Cerebellar cortex (tissue), 1 donor: ENCODE data around the gene PDZK1.
A peak's percentile ranks its signal among the peaks of the same experiment; 100 is the strongest.
"Not testable (repeated sequence)": the region's sequence is repeated elsewhere in the genome, so short reads cannot be mapped to it uniquely, and the experiment has no call there.

Experiments
- DNase-seq: peaks from one replicate; pipeline ENCODE4 v3.0.0-alpha.2; 2015; ENCODE audit warnings: low spot score

Gene PDZK1

DNA sequence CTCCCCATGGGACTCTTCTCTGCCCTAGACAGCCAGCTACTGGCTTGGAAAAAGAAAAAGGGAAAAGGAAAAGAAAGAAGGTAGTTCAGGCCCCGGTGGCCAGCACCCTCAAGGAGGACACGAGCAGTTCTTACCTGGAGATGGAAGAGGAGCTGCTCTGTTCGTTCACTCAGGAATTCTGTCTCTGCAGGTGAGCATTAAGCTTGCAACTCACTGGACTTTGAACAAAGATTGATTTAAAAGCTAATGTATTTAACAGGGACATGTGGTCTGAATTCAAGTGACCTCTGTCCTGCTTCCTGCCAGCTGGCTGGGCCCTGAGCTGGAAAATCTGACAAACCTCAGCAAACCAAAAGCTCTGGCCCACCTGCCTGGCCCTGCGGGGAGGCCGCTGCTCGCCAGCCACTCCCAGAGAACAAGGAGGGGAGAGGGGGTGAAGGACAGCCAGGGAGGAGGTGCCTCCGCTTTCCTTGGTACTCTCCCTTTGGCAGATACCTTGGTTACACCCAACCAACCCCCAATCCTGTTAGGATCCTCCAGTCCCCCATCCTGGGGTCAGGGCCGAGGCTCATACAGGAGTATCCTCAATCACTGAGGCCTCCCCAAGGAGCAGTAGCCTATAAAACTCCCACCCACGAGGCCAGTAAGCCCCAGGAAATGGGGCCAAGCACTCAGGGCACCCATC, at the start of gene PDZK1:
Gene PDZK1 (minus strand): TSS at position 186 of the 685 bp plus-strand sequence. CDS start 19,347 bp downstream, outside the sequence.
- DNase-seq, result peak; percentile 88

GRCh38 chr1:145751491-145752037, 44.4 kb upstream of the PDZK1 start:
- DNase-seq, result peak; percentile 48

DNA sequence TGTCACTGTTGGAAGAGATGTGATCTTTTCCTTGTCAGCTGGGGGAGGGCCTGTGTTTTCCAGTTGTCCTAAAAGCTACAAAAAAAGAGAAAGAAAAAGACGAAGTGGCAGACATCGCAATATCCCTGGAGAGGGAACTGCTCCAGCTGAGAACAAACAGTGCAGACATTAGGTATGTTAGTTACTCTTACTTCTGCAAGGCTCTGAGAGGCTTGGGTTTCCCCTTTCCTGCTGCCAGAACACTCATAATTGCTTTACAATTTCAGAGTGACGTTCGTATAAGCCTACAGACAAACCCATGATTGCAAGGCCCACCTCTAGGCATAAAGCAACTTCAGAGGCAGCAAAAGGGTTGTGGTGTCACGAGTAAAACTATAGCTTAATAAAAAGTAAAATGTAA, 43.3 kb upstream of the PDZK1 start:
- DNase-seq, result no peak

- DNase-seq, result no peak
Measured at GRCh38 chr1:145747398-145748247, 40.5 kb upstream of the PDZK1 start.

DNA sequence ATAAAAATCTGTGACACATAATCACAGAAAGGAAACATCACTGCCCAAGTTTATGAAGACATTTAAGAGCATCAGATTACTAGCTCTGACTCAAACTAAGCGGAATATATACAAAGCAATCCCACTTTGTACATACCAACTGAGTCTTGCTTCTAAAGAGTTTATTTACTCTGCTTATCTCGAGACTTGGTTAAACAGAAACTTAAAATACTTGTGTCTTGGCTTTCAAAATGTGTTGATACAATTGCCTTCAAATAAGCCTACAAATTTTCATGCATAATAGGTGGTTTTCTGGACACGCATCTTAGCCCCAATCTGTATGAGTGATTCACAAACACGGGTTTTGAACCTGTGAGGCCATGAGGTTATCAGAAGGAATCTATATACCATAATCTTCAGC, 33.1 kb upstream of the PDZK1 start:
- DNase-seq, result no peak

- no peak for DNase-seq
Measured at GRCh38 chr1:145736191-145736590, 29.0 kb upstream of the PDZK1 start.

DNA sequence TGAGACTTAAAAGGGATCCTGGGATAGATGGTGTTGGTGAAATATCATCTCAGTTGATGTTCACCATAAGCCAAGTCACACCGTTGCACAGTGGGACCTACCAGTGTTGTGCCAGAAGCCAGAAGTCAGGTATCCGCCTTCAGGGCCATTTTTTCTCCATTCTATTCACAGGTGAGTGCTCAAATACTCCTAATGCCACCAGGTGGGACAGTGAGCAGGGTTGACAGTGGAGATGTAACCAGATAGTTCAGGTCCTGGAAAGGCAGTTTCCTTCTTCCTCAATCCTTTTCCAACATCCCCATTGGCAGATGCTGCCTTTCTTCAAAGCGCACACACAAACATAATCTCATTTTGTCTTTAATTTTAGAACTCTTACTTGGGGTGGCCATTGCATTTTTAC, 23.7 kb upstream of the PDZK1 start:
- DNase-seq, result no peak

- no peak for DNase-seq
Measured at GRCh38 chr1:145730467-145730866, 23.3 kb upstream of the PDZK1 start.

GRCh38 chr1:145729666-145730436, 22.7 kb upstream of the PDZK1 start:
- no peak for DNase-seq

DNA sequence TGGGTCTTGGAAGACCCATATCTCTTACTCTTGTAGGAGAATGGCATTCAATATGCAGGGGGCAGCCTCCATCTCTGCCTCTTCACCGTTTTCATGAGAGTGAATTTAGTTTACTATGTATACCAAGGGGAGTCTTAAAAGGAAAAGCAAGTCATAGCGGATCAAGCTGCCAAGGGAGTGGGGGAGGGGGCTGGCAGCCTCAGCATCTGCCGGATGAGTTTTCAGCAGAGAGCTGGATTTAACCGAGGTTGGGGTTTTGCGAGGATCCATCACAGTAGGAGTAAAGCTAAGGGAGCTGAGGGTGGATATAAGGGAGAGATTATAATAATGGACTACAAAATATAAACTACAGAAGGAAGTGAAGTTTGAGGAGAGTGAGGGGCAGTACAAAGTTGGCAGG, 22.0 kb upstream of the PDZK1 start:
- DNase-seq, result no peak

DNA sequence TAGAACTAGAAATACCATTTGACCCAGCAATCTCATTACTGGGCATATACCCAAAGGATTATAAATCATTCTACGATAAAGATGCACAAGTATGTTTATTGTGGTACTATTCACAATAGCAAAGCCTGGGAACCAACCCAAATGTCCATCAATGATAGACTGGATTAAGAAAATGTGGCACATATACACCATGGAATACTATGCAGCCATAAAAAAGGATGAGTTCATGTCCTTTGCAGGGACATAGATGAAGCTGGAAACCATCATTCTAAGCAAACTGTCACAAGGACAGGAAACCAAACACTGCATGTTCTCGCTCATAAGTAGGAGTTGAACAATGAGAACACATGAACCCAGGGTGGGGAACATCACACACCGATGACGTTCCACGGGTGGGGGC, 19.0 kb upstream of the PDZK1 start:
- DNase-seq, result not testable (repeated sequence)

- DNase-seq, result peak; percentile 75
Measured at GRCh38 chr1:145720878-145721671, 13.9 kb upstream of the PDZK1 start.

GRCh38 chr1:145720556-145720877, 13.3 kb upstream of the PDZK1 start:
- no peak for DNase-seq

DNA sequence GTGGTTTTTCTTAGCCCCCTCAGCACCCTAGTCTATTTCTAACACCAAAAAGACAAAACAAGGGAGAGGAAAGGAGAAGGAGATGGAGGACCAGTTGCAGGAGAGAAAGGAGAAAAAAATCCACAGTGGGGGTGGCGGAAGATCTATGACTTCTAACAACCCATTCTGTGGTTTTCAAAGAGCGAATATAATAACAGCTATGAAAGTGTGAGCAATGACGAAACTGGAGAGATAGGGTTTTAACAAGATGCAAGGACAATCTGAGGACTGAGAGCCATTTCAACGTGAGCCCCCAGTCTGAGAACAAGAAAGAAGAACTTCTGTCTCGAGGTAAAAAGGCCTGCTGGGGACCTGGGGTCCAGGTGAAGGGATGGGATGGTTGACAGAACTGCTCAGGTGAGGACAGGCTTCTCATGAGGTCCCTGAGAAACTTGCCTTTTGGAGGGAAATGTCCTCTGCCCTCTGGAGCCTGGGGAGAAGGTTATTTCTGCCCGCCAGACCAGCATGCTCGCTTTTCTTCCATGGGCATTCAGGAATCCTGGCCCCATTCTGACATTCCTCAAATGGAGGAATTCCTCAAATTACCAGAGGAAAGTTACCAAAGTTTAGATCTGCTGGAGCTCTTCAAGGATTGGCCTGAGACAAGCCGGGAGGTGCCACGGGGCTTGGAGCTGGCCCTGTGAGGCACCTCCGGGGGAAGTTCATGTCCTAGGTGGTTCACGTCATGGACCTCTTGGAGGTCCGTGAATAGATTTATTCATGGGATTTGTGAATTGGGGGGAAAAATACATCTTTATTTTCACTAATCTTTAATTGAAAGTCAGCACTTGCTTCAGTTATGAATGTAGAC, 12.3 kb upstream of the PDZK1 start, which contains the start of gene CD160:
Gene CD160 (plus strand): TSS at position 270 of the 850 bp plus-strand sequence. CDS start 8,829 bp downstream, outside the sequence.
- DNase-seq, result no peak

GRCh38 chr1:145718465-145718864, 11.3 kb upstream of the PDZK1 start:
- not testable (repeated sequence) for DNase-seq

DNA sequence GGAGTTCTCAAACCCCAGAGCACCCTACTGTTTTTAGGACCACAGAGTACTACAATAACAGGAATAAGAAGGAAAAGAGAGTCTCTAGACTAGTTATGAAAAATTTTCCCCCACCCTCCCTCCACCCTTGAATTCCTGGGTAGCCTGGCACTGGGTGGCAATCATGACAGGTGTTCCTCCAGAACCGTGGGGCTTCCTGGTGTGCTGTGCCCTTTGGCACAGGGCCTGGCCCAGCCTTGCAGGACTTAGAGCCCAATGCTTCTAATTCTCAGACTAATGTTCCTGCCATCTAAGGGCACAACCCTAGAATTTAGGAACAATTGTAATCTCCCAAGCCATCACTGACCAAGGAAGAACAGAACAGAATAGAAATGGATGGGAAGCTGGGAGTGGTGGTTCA, 10.7 kb upstream of the PDZK1 start:
- DNase-seq, result no peak

DNA sequence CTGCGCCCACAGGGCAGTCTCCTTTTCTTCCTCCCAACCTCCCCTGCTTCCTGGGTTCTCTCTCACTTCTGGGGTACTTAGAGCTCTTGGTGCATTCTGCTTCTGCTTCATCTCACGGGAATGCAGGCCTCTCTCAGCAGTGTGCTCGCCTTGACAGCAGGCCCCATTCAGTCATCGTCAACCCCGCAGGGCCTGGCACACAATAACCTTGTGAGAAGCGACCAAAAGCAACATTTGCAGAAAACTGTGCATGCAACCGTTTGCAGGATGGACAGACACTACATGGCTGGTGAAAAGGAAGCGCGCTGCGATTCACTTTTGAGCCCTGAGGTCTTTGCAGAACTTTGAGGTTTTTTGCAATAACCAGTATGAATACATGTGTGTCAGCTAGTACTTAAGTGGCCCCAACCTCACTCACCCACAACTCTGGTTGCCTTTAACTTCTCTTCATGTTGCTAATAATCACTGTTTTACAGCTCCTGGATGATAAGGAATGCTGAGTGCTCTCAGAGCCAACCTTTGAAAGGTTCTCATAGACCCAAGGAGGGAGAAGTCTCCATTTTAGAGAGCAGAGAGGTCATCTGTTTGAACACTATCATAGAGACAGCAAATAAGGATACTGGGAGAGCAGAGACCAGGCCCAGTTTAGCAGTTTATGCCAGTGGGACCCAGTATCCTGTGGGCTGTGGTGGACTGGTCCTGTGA, 9.6 kb upstream of the PDZK1 start:
- peak; percentile 62 for DNase-seq

DNA sequence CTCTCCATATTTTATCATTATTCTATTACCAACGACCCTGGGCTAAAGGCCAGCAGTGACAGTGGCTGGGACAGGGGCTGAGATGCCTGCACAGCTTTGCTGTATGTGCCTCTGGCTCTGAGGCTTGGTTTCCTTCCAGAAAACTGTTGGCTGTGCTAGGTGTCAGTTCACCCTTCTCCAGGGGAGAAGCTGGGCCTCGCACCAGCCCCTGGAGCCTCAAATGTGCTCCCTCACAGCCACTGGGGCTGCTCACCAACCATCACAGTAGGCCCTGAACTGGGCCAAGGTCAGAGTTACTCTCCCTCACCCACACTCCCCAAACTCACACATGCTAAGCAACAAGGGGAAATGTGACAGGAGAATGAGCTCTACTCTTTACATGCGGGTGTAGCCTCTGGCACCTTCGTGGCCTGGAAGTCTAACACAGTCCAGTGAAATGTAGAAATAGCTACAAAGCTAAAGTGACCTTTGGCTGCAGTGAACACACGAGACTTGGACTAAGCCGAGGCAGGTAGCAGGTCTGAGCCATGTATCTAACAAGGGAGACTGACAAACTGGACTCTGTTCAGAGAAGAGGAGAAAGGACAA, 7.5 kb upstream of the PDZK1 start:
- DNase-seq, result peak; percentile 42

- no peak for DNase-seq
Measured at GRCh38 chr1:145711213-145711651, 4.1 kb upstream of the PDZK1 start.
